Upper lobe of right lung (tissue), 1 donor: ENCODE measurements around the gene ZNF749. TPM values are rescaled to one million over a fixed set of nuclear protein-coding genes. Genes with fewer than 3 reads are reported as not detected.
A peak's percentile ranks its signal among the peaks of the same experiment; 100 is the strongest.

Experiments used
- ATAC-seq: fragments of 200-7000 bp; cut with Tn5 transposase; one replicate; pipeline ENCODE4 v1.9.1; 2020; ENCODE audit warnings: mild to moderate bottlenecking, moderate library complexity
- DNase-seq: peaks from one replicate; pipeline ENCODE4 v3.0.0-alpha.2; 2020
- H3K27ac ChIP-seq: fragments of 200-600 bp; one replicate; pipeline ENCODE4 v1.8.0; 2022
- H3K27me3 ChIP-seq: fragments of 200-600 bp; one replicate; pipeline ENCODE4 v1.8.0; 2022; ENCODE audit warnings: mild to moderate bottlenecking
- H3K36me3 ChIP-seq: fragments of 200-600 bp; one replicate; pipeline ENCODE4 v1.8.0; 2022
- H3K4me1 ChIP-seq: fragments of 200-600 bp; one replicate; pipeline ENCODE4 v1.8.0; 2022
- H3K4me3 ChIP-seq: fragments of 200-600 bp; one replicate; pipeline ENCODE4 v1.8.0; 2022; ENCODE audit warnings: mild to moderate bottlenecking
- H3K9me3 ChIP-seq: fragments of 200-600 bp; one replicate; pipeline ENCODE4 v1.8.0; 2022
- CTCF ChIP-seq: fragments of 200-600 bp; IDR thresholded peaks from one replicate; pipeline ENCODE4 v1.8.0; 2022; ENCODE audit warnings: antibody characterized with exemption
- intact Hi-C: fragments of 100-400 bp; cut with DNase I; formaldehyde crosslinking; loops from one replicate; pipeline ENCODE4 v1.11.0; 2022
- long read RNA-seq: library from polyadenylated mRNA; unstranded; transcript quantifications from one replicate; pipeline ENCODE4 v2.0.0, GENCODE V29; 2021
- total RNA-seq: library from RNA; stranded (reverse); fragmentation: NEBNext Ultra II Directional; extraction: Animal tissue kit (Norgen Biotek cat#: 25700); gene quantifications from one replicate; pipeline ENCODE4 v1.2.1, GENCODE V29; 2021
- donor health status: DM: no; HTN: yes; CAD: no; lungs with severe emphysema.

Gene ZNF749
- total RNA-seq, result 7.5 TPM
- long read RNA-seq, partial matches to known transcripts, result 0 of 4 reads
- long read RNA-seq, other reads (novel, unspliced or antisense), result 0 of 4 reads

- Histone ChIP-seq H3K4me1 (peaks cover 8% of the 10 kb centered on the region), H3K27ac (peak within 1 kb of the TSS; percentile 76), H3K9me3 (peaks cover 3% of the 10 kb centered on the region), H3K4me3 (peak within 1 kb of the TSS; percentile 99), H3K36me3 (no peaks in the 10 kb centered on the region), H3K27me3 (no peaks in the 10 kb centered on the region)
- no peak for TF ChIP-seq CTCF
- peak; percentile 100 for ATAC-seq
- intact Hi-C loops, result no loop called here
- DNase-seq, result peak; percentile 96
Observed at GRCh38 chr19:57435062-57435978, at the start of gene ZNF749. Gene ZNF749 (plus strand): TSS chr19:57435325. CDS start chr19:57435579, 254 bp downstream.

- Histone ChIP-seq H3K9me3 (no peaks in the 10 kb centered on the region), H3K27ac (peak overlapping the region; percentile 93), H3K4me1 (peaks cover 11% of the 10 kb centered on the region), H3K4me3 (peak overlapping the region; percentile 91), H3K27me3 (no peaks in the 10 kb centered on the region), H3K36me3 (peaks cover 4% of the 10 kb centered on the region)
- ATAC-seq (no peak), DNase-seq (no peak)
- no peak for TF ChIP-seq CTCF
- intact Hi-C loops, result no loop called here
Observed at GRCh38 chr19:57389194-57389729, 45.9 kb upstream of the ZNF749 start.

GRCh38 chr19:57389730-57390598, 45.2 kb upstream of the ZNF749 start, which contains the start of gene ZNF548:
Gene ZNF548 (plus strand): TSS chr19:57389854. CDS start chr19:57390100, 246 bp downstream.
- peaks cover 11% of the 10 kb centered on the region for H3K4me1 ChIP-seq
- intact Hi-C loops, result no loop called here
- H3K27ac ChIP-seq, result peak within 1 kb of the TSS; percentile 93
- TF ChIP-seq CTCF, result peak; percentile 13
- no peaks in the 10 kb centered on the region for H3K9me3 ChIP-seq
- DNase-seq (peak; percentile 97), ATAC-seq (peak; percentile 100)
- H3K4me3 ChIP-seq, result peak within 1 kb of the TSS; percentile 91
- H3K36me3 ChIP-seq, result peaks cover 9% of the 10 kb centered on the region
- no peaks in the 10 kb centered on the region for H3K27me3 ChIP-seq

GRCh38 chr19:57395710-57396109, 39.4 kb upstream of the ZNF749 start:
- Histone ChIP-seq H3K36me3 (peaks cover 29% of the 10 kb centered on the region), H3K4me1 (peaks cover 8% of the 10 kb centered on the region), H3K4me3 (no peak overlapping the region), H3K27ac (no peak overlapping the region), H3K27me3 (no peaks in the 10 kb centered on the region), H3K9me3 (no peaks in the 10 kb centered on the region)
- ATAC-seq (no peak), DNase-seq (no peak)
- no peak for TF ChIP-seq CTCF
- intact Hi-C loops, result no loop called here

- no peak for TF ChIP-seq CTCF
- Histone ChIP-seq H3K9me3 (no peaks in the 10 kb centered on the region), H3K4me1 (no peaks in the 10 kb centered on the region), H3K27ac (no peak overlapping the region), H3K4me3 (no peak overlapping the region), H3K36me3 (peaks cover 29% of the 10 kb centered on the region), H3K27me3 (no peaks in the 10 kb centered on the region)
- DNase-seq (no peak), ATAC-seq (no peak)
- intact Hi-C loops, result no loop called here
Observed at GRCh38 chr19:57398868-57399267, 36.3 kb upstream of the ZNF749 start.
